K562 (cell line): ENCODE data around the gene CTNNB1. TPM values are rescaled to one million over a fixed set of nuclear protein-coding genes. Genes with fewer than 3 reads are reported as not detected.

Source experiments
- CLOCK ChIP-seq: fragments of 250-450 bp; sonication (Bioruptor Pico); IDR thresholded peaks from 2 replicates; pipeline ENCODE4 v1.4.0; 2020; ENCODE audit warnings: mild to moderate bottlenecking, moderate library complexity, borderline replicate concordance
- FOXA1 ChIP-seq: fragments of 450-650 bp; IDR thresholded peaks from 2 replicates; pipeline ENCODE4 v1.6.1; 2016; ENCODE audit warnings: mild to moderate bottlenecking, borderline replicate concordance
- FOXP4 ChIP-seq: sonication (generic); formaldehyde crosslinking; IDR thresholded peaks from 2 replicates; pipeline ENCODE4 v1.8.0; 2022; ENCODE audit warnings: mild to moderate bottlenecking, missing genetic modification reagents, borderline replicate concordance
- MAFF ChIP-seq: IDR thresholded peaks from 2 replicates; pipeline ENCODE4 v1.6.1; 2012; ENCODE audit warnings: low read length, improper control_type of control experiment
- SMARCB1 ChIP-seq: IDR thresholded peaks from 2 replicates; pipeline ENCODE4 v1.6.1; 2011; ENCODE audit warnings: improper control_type of control experiment, low read depth; ENCODE audit not compliant: insufficient read length
- SNRNP70 ChIP-seq: fragments of 200-400 bp; formaldehyde crosslinking; optimal IDR thresholded peaks from 2 replicates; pipeline ENCODE3; 2017; ENCODE audit warnings: low read depth, low read length
- TRIM25 ChIP-seq: fragments of 450-650 bp; IDR thresholded peaks from 2 replicates; pipeline ENCODE4 v1.7.0; 2016; ENCODE audit warnings: borderline replicate concordance
- ZBTB40 ChIP-seq, 2 experiments: fragments of 450-650 bp in 1 of 2; sonication (generic) in 1 of 2; formaldehyde crosslinking in 1 of 2; IDR thresholded peaks; 2 replicates each; pipeline versions ENCODE4 v1.7.1 to v1.9.0; 2016 to 2022; ENCODE audit warnings: inconsistent platforms in 1 of 2, mild to moderate bottlenecking in 1 of 2, missing genetic modification reagents in 1 of 2
- ZNF3 ChIP-seq: fragments of 250-450 bp; sonication (Bioruptor Pico); IDR thresholded peaks from 2 replicates; pipeline ENCODE4 v1.5.0; 2021; ENCODE audit warnings: mild to moderate bottlenecking, moderate library complexity
- polyA plus RNA-seq, 8 experiments: library from polyadenylated mRNA; depleted of rRNA in 4 of 8; stranded (reverse) in 5 of 8; unstranded in 3 of 8; fragments of >200 nt; fragmentation: Nextera tagmentation in 2 of 8; fragmentation: Illumina TruSeq in 1 of 8; extraction: Ambion mirVana in 2 of 8; extraction: Trizol in 1 of 8; gene quantifications; 2 replicates each; pipeline versions ENCODE4 v1.2.1 to v1.2.3, GENCODE V29; 2011 to 2014; ENCODE audit warnings: inconsistent platforms in 1 of 8, missing spikeins in 1 of 8
- total RNA-seq, 7 experiments: library from RNA; depleted of rRNA in 6 of 7; stranded (reverse); fragments of >200 nt in 6 of 7; fragmentation: Illumina TruSeq in 2 of 7; extraction: Trizol in 2 of 7; gene quantifications; 2 replicates each; pipeline versions ENCODE4 v1.2.1 to v1.2.3, GENCODE V29; 2011 to 2021; ENCODE audit warnings: low replicate concordance in 1 of 7

CTNNB1 gene
- total and polyA plus RNA-seq, 9 of the 15 experiments (the other 6 are each of a cell fraction or from before 2014, with no cell fraction given) = 44.3 to 193 (median 154) TPM

GRCh38 chr3:41198950-41199865, at the start of gene CTNNB1 (continued):
- no peak for TF ChIP-seq CLOCK (CRISPR knock-in tag)
- peak; percentile 66 for TF ChIP-seq ZBTB40 (IDR thresholded peaks at IDR 0.05)
- no peak for TF ChIP-seq ZBTB40 (CRISPR knock-in tag; IDR thresholded peaks at IDR 0.05)
- no peak for TF ChIP-seq MAFF
- TF ChIP-seq SMARCB1 = no peak
- TF ChIP-seq TRIM25 = no peak
- no peak for TF ChIP-seq SNRNP70
- peak; percentile 51; the same call in 1 of the 2 replicates for TF ChIP-seq FOXP4 (CRISPR knock-in tag)
- no peak for TF ChIP-seq FOXA1
- no peak for TF ChIP-seq ZNF3 (CRISPR knock-in tag)
